C4-2B (cell line): ENCODE results near the gene MICU1.

Source experiments
- H3K27ac ChIP-seq: fragments of 450-650 bp; 2 replicates; pipeline ENCODE4 v1.5.1; 2017
- CTCF ChIP-seq: fragments of 450-650 bp; conservative IDR thresholded peaks from 2 replicates; pipeline ENCODE4 v1.5.1; 2017; ENCODE audit warnings: mild to moderate bottlenecking
- ZFX ChIP-seq: fragments of 450-650 bp; IDR thresholded peaks from 2 replicates; pipeline ENCODE4 v1.6.1; 2017

MICU1 gene

GRCh38 chr10:72335394-72336258, 290.3 kb downstream of the MICU1 start:
- peak overlapping the region; percentile 19; the same call in 1 of the 2 replicates for H3K27ac ChIP-seq
- TF ChIP-seq ZFX (no peak), CTCF (no peak)

- H3K27ac ChIP-seq: no peak overlapping the region; the same call in 1 of the 2 replicates
- TF ChIP-seq ZFX (no peak), CTCF (no peak)
Measured at GRCh38 chr10:72334825-72335393, 291.0 kb downstream of the MICU1 start.

- no peak overlapping the region; the same call in 1 of the 2 replicates for H3K27ac ChIP-seq
- no peak for TF ChIP-seq ZFX
- TF ChIP-seq CTCF: no peak
Measured at GRCh38 chr10:72334196-72334824, 291.6 kb downstream of the MICU1 start.

- peak overlapping the region; percentile 91 for H3K27ac ChIP-seq
- TF ChIP-seq ZFX (no peak), CTCF (no peak)
Measured at GRCh38 chr10:72333112-72334015, 292.5 kb downstream of the MICU1 start.

- peak overlapping the region; percentile 91 for H3K27ac ChIP-seq
- TF ChIP-seq ZFX: peak; percentile 32; the same call in 1 of the 2 replicates
- TF ChIP-seq CTCF: no peak
Measured at GRCh38 chr10:72332423-72333111, 293.3 kb downstream of the MICU1 start.

- H3K27ac ChIP-seq: peak overlapping the region; percentile 91
- TF ChIP-seq CTCF (peak; percentile 59), ZFX (no peak)
Measured at GRCh38 chr10:72331575-72332422, 294.1 kb downstream of the MICU1 start.
